ENCODE results near the gene ST3GAL4. TPM values are rescaled to one million over a fixed set of nuclear protein-coding genes. Genes with fewer than 3 reads are reported as not detected.

ST3GAL4 gene
- polyA plus RNA-seq, 1 donor (not counting 4 experiments of a cell fraction or from before 2014, with no cell fraction given), result 24.6 TPM

GRCh38 chr11:126426820-126427749 is 71.6 kb downstream of the ST3GAL4 start:
- Histone ChIP-seq H2AFZ (ENCODE audit: control insufficient read depth, low read length) (no peak overlapping the region), H3K9me1 (ENCODE audit: control insufficient read depth, extremely low read depth, insufficient read depth, low read length) (no peaks in the 10 kb centered on the region), H3K36me3 (ENCODE audit: control insufficient read depth in 2 of 2, extremely low read depth in 1 of 2, insufficient read depth in 2 of 2, low read length in 2 of 2) (no peaks in the 10 kb centered on the region), H4K20me1 (ENCODE audit: control insufficient read depth, extremely low read depth, insufficient read depth, low read length) (no peaks in the 10 kb centered on the region), H3K27ac (ENCODE audit: control insufficient read depth, insufficient read depth, low read length) (no peak overlapping the region), H3K9ac (ENCODE audit: control insufficient read depth, extremely low read depth, insufficient read depth, low read length) (no peak overlapping the region), H3K4me1 (ENCODE audit: control insufficient read depth, extremely low read depth, insufficient read depth, low read length) (no peaks in the 10 kb centered on the region), H3K4me2 (ENCODE audit: control insufficient read depth, extremely low read depth, insufficient read depth, low read depth, low read length) (no peak overlapping the region), H3K79me2 (ENCODE audit: control insufficient read depth, insufficient read depth, low read length) (no peaks in the 10 kb centered on the region), H3K9me3 (ENCODE audit: control insufficient read depth, low read depth, low read length) (no peaks in the 10 kb centered on the region), H3K4me3 (ENCODE audit: control insufficient read depth in 2 of 3, extremely low read depth in 1 of 3, insufficient read depth in 2 of 3, low read depth in 1 of 3, low read length in 3 of 3) (no peak overlapping the region), H3K27me3 (ENCODE audit: control insufficient read depth, extremely low read depth, insufficient read depth, low read length) (no peaks in the 10 kb centered on the region)
- FAIRE-seq, result no peak
- no peak for DNase-seq (ENCODE audit: low read depth, low spot score)
- dilution Hi-C loops (cut with MboI; ENCODE audit: extremely low pct_ligation_motif_present, low sequenced_read_pairs), result no loop called here
- no peak for TF ChIP-seq EZH2 (IDR thresholded peaks at IDR 0.05; ENCODE audit: low read length)
- TF ChIP-seq, protein P1, sequence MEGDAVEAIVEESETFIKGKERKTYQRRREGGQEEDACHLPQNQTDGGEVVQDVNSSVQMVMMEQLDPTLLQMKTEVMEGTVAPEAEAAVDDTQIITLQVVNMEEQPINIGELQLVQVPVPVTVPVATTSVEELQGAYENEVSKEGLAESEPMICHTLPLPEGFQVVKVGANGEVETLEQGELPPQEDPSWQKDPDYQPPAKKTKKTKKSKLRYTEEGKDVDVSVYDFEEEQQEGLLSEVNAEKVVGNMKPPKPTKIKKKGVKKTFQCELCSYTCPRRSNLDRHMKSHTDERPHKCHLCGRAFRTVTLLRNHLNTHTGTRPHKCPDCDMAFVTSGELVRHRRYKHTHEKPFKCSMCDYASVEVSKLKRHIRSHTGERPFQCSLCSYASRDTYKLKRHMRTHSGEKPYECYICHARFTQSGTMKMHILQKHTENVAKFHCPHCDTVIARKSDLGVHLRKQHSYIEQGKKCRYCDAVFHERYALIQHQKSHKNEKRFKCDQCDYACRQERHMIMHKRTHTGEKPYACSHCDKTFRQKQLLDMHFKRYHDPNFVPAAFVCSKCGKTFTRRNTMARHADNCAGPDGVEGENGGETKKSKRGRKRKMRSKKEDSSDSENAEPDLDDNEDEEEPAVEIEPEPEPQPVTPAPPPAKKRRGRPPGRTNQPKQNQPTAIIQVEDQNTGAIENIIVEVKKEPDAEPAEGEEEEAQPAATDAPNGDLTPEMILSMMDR (optimal IDR thresholded peaks at IDR 0.05 in 1 of 3, IDR thresholded peaks at IDR 0.05 in 1 of 3, conservative IDR thresholded peaks at IDR 0.05 in 1 of 3; ENCODE audit: extremely low read depth in 1 of 3, insufficient read depth in 2 of 3, low read length in 3 of 3), result no peak

DNA sequence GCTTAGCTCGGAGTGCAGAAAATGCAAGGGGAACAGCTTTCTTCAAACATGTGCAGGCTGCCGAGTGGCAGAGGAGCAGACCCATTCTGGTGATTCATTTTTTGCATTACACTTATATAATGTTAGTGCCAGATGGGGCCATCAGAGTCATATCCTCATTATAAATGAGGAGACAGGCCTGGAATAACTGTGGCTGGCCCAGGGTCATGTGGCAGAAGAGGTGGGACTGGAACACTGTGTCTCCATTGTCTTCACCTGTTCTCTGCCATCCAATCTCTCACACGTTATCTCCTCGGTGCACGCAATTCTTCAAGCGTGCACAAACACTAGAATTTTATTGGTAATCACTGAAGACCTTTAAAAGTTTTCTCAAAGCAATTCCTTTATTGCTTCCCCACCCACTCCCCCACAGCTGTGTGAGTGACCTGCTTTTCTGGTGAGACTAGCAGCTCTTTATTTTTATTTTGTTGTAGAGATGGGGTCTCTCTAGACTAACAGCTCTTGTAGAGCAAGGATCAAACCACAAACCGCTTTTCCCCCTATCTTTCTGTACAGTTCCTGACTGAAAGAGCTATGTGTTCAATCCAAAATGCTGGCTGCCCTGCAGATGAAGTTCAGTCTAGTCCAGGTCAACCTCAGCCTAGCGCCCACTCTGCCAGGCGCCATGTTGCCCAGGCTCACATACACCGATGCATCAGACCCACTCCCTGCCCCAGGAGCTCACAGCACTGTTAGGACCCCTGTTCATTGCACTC is 75.3 kb downstream of the ST3GAL4 start:
- dilution Hi-C loops (cut with MboI; ENCODE audit: extremely low pct_ligation_motif_present, low sequenced_read_pairs), result no loop called here
- no peak overlapping the region for H3K4me3 ChIP-seq (ENCODE audit: control insufficient read depth in 2 of 3, extremely low read depth in 1 of 3, insufficient read depth in 2 of 3, low read depth in 1 of 3, low read length in 3 of 3)
- no peak overlapping the region for H3K9ac ChIP-seq (ENCODE audit: control insufficient read depth, extremely low read depth, insufficient read depth, low read length)
- no peaks in the 10 kb centered on the region for H3K36me3 ChIP-seq (ENCODE audit: control insufficient read depth in 2 of 2, extremely low read depth in 1 of 2, insufficient read depth in 2 of 2, low read length in 2 of 2)
- FAIRE-seq, result no peak
- H2AFZ ChIP-seq (ENCODE audit: control insufficient read depth, low read length), result no peak overlapping the region
- no peaks in the 10 kb centered on the region for H3K9me1 ChIP-seq (ENCODE audit: control insufficient read depth, extremely low read depth, insufficient read depth, low read length)
- no peak for TF ChIP-seq EZH2 (IDR thresholded peaks at IDR 0.05; ENCODE audit: low read length)
- TF ChIP-seq, protein P1 (optimal IDR thresholded peaks at IDR 0.05 in 1 of 3, IDR thresholded peaks at IDR 0.05 in 1 of 3, conservative IDR thresholded peaks at IDR 0.05 in 1 of 3; ENCODE audit: extremely low read depth in 1 of 3, insufficient read depth in 2 of 3, low read length in 3 of 3), result no peak
- H3K27ac ChIP-seq (ENCODE audit: control insufficient read depth, insufficient read depth, low read length), result no peak overlapping the region
- H3K9me3 ChIP-seq (ENCODE audit: control insufficient read depth, low read depth, low read length), result no peaks in the 10 kb centered on the region
- DNase-seq (ENCODE audit: low read depth, low spot score), result no peak
- no peaks in the 10 kb centered on the region for H3K4me1 ChIP-seq (ENCODE audit: control insufficient read depth, extremely low read depth, insufficient read depth, low read length)
- no peak overlapping the region for H3K4me2 ChIP-seq (ENCODE audit: control insufficient read depth, extremely low read depth, insufficient read depth, low read depth, low read length)
- H4K20me1 ChIP-seq (ENCODE audit: control insufficient read depth, extremely low read depth, insufficient read depth, low read length), result no peaks in the 10 kb centered on the region
- no peaks in the 10 kb centered on the region for H3K27me3 ChIP-seq (ENCODE audit: control insufficient read depth, extremely low read depth, insufficient read depth, low read length)
- no peaks in the 10 kb centered on the region for H3K79me2 ChIP-seq (ENCODE audit: control insufficient read depth, insufficient read depth, low read length)
